Stimulated activated naive CD8-positive, alpha-beta T cell treated with anti-CD3 and anti-CD28 coated beads, Interleukin-15, Interleukin-2, amounts not matched to agents 100 ng/mL and 50 ng/mL, for 24 hours (primary cell): ENCODE data around the gene KLHL21.
"Not testable (repeated sequence)": the region's sequence is repeated elsewhere in the genome, so short reads cannot be mapped to it uniquely, and the experiment has no call there.

Source experiments
- H3K27ac Mint-ChIP-seq: one replicate; pipeline ENCODE4 v1.8.0; 2021; ENCODE audit warnings: mild to moderate bottlenecking, mixed read lengths
- H3K27me3 Mint-ChIP-seq: one replicate; pipeline ENCODE4 v1.8.0; 2021; ENCODE audit warnings: mixed read lengths
- H3K36me3 Mint-ChIP-seq: one replicate; pipeline ENCODE4 v1.8.0; 2021; ENCODE audit warnings: low read depth, mixed read lengths
- H3K4me1 Mint-ChIP-seq: one replicate; pipeline ENCODE4 v1.8.0; 2021; ENCODE audit warnings: low read depth, mixed read lengths
- H3K4me3 Mint-ChIP-seq: one replicate; pipeline ENCODE4 v1.8.0; 2021; ENCODE audit warnings: mild to moderate bottlenecking, mixed read lengths
- H3K9me3 Mint-ChIP-seq: one replicate; pipeline ENCODE4 v1.8.0; 2021; ENCODE audit warnings: mixed read lengths

KLHL21 gene

DNA sequence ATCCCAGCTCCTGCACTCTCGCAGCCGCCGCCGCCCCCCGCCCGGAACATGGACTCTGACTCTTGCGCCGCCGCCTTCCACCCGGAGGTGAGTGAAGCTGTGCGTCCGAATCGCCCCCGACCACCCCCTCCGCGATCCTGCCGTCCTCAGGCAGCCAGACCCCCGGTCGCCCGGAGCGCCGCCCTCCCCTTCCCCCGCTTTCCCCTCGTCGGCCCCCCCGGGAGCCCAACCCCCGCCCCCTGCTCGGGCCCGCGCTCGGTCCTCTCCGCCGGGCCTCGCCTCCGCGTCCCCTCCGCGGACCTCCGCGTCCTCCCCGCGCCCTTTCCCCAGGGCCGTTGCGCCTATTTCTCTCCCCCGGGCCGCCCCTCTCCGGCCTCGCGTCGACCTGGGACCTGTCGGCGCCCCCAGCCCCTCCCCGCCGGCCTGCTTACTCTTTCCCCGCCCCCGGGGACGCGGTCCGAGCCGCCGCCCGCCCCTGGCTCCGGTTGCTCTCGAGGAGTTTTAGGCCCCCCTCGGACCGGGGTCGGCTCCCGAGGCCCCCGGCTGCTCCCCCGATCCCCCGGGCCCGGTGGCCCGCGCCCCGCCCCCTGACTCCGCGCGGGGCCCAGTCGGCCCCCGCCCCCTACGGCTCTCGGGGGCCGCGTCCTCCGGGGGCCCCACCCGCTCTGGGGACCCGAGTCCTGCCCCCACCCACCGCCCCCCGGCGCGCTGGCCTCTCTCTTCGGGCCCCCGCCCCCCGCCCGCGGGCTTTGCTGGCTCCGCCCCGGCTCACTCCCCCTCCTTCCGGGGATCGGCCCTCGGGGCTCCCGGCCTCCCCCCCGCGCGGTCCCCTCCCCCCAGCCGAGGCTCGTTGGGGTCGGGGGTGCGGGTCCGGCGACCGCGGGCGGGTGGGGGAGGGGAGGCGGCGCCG, 11.6 kb upstream of the KLHL21 start:
- Mint-ChIP-seq H3K9me3 (no peaks in the 10 kb centered on the region), H3K4me3 (peak overlapping the region; percentile 60), H3K36me3 (peaks cover 10% of the 10 kb centered on the region), H3K4me1 (peaks cover 18% of the 10 kb centered on the region), H3K27ac (no peak overlapping the region), H3K27me3 (no peaks in the 10 kb centered on the region)

DNA sequence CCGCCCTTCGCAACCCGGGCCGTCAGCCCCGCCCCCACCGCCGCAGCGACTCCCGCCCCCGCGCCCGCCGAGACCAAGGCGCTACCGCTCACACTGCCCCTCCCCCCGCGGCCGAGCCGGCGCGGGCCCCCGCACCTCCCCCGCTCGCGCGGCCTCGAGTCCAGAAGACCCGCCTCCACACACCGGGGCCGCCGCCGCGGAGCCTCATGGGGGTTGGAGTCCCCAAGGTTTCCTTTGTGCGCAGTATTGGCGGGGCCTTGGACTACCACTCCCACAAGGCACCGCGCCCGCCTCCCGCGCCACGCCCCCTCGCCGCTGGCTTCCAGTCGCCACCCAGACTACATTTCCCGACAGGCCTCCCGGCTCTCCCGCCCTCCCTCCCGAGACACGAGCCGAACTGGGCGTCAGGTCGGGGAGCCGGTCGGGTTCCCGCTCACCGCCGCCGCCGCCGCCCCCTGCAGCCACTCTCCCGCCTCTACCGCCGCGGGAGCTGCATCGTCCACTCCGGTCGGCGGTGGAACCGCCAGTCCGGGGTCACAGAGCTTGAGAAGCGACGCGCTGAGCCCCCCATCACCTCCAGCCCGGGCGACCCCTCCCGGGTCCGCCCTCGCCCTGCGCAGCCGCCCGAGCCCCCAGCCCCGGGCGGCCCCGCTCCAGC, 10.8 kb upstream of the KLHL21 start, which contains the start of gene PHF13:
Gene PHF13, plus strand, starts transcription at position 371 of the 658 bp plus-strand sequence. CDS start 336 bp downstream, outside the sequence.
- peaks cover 4% of the 10 kb centered on the region for H3K36me3 Mint-ChIP-seq
- H3K27me3 Mint-ChIP-seq: no peaks in the 10 kb centered on the region
- H3K9me3 Mint-ChIP-seq: no peaks in the 10 kb centered on the region
- H3K27ac Mint-ChIP-seq: peak within 1 kb of the TSS; percentile 86
- peaks cover 18% of the 10 kb centered on the region for H3K4me1 Mint-ChIP-seq
- peak within 1 kb of the TSS; percentile 91 for H3K4me3 Mint-ChIP-seq

DNA sequence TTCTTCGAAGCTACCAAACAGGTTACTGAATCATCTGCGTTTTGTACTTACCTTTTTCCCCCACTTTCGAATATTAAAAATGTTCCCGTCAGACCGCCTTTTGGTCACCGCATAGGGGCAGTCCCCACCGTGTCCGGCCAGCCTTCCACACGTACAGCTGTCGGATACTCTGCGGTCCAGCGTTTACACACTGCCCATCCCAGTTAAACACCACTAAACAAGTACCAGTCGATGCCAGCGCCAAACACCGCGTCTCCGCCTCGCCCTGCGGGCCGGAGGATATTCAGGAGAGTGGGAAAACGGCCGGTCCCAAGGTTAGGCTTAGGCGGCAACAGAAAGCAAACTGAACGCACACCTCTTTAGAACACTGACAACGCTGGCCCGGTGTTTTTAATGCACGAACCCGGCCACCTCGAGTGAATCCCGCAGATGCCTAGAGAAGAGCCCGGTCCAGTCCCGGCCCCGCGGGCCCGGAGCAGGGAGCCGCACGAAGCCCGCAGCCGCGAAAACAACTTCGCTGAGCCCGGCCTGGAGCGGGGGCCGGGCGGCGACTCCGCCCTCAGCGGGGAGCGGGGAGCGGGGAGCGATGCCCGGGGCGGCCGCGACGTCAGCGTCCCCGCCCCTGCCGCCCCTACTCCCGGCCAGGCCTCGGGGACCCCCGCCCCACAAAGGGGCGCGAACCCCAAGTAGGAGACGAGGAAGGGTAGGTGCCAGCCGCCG, 10.1 kb upstream of the KLHL21 start:
- Mint-ChIP-seq H3K27me3 (no peaks in the 10 kb centered on the region), H3K4me1 (peaks cover 18% of the 10 kb centered on the region), H3K36me3 (peaks cover 4% of the 10 kb centered on the region), H3K27ac (peak overlapping the region; percentile 86), H3K4me3 (peak overlapping the region; percentile 91), H3K9me3 (no peaks in the 10 kb centered on the region)

DNA sequence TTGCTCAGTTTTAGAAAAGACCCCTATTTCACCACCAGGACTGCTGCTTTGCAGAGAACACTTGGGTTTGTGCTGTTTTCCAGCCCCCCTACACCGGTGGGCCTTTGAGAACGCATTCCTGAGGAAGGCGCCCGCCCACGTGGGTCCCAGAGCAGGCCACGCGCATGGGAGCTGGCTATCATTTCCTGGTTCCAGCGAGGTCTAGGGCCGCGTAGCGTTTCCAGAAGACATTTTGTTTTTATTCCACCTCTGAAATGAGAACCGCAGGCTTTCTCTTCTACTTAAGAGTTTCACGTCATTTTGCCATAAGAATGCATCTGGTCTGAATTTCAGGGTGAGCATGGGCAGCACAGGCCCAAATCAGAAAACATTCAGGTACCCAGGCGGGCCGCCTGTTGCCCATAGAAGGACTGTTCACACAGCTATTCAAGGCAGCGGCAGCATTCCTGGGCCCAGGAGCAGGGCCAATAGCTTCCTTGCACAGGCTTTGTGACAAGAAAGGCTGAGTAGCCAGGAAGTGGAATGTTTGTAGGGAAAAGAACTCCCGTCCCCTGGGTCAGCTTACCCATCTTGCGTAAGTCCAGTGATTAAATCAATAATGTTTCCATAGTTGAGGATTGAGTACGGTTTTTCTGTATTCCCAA, 1.4 kb upstream of the KLHL21 start:
- Mint-ChIP-seq H3K27me3 (no peaks in the 10 kb centered on the region), H3K4me1 (peaks cover 29% of the 10 kb centered on the region), H3K36me3 (peaks cover 16% of the 10 kb centered on the region), H3K9me3 (no peaks in the 10 kb centered on the region), H3K4me3 (peak overlapping the region; percentile 80), H3K27ac (peak overlapping the region; percentile 93)

DNA sequence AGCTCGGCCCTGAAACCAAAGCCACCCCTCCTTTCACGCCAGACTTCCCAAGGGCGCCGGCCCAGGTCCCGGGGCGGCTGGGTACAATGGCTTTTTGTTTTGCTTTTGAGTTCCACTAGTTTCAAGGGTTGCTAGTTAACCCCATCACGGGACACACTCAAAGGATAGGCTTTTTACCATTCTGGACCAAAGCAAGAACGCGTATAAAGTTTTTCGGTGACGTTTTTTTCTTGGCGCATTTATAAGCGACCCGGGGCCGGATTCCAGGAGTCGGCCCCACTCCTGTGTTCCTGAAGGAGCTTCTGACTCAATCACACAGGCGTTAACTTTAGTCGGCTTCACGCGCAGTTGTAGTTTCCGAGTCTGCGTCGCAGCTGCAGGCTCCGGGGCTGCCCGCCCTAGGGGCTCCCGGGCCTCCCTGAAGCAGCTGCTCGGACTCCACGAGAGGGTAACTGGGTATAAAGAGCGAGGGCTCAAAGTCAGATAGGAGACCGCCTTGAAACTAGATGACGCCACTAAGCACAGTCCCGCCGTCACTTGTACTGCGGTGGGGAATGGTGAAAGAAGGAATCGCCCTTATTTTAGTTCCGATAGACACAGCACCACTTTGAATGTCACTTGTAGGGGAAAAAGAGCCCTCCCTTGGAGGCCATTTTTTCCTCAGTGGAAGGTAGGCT, 707 bp upstream of the KLHL21 start:
- no peaks in the 10 kb centered on the region for H3K27me3 Mint-ChIP-seq
- H3K27ac Mint-ChIP-seq: peak overlapping the region; percentile 93
- peak overlapping the region; percentile 80 for H3K4me3 Mint-ChIP-seq
- peaks cover 35% of the 10 kb centered on the region for H3K4me1 Mint-ChIP-seq
- no peaks in the 10 kb centered on the region for H3K9me3 Mint-ChIP-seq
- H3K36me3 Mint-ChIP-seq: peaks cover 21% of the 10 kb centered on the region

DNA sequence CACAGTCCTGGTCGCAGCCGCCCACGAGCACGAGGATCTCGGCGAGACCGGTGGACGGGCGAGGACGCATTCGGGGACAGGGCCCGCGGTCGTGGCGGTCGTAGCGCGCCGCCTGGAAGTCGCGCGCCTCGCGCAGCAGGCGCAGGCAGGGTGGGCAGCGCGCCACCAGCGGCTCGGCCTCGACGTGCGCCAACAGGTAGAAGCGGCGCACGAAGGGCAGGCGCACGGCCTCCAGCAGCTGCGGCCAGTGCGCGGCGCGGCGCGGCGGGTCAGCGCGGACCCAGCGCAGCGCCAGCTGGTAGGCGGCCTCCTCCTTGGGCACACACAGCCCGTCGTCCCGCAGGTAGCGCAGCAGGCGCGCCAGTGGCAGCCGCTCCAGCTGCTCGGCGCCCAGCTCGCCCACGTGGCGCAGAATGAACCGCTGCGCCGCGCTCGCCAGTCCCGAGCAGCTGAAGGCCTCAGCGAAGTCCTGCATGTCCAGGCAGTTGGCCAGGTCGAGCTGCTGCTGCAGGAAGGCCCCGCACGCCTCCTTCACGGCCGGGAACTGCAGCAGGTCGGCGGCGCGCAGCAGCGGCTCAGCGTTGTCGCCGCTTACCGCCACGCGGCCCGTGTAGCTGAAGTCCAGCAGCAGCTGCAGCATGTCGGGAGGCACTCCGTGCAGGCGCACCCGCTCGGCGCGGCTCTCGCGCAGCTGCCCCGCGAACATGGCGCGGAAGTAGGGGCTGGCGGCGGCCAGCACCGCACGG, 573 bp downstream of the KLHL21 start:
- no peaks in the 10 kb centered on the region for H3K27me3 Mint-ChIP-seq
- peak overlapping the region; percentile 93 for H3K27ac Mint-ChIP-seq
- H3K9me3 Mint-ChIP-seq: no peaks in the 10 kb centered on the region
- H3K4me1 Mint-ChIP-seq: peaks cover 45% of the 10 kb centered on the region
- peaks cover 32% of the 10 kb centered on the region for H3K36me3 Mint-ChIP-seq
- H3K4me3 Mint-ChIP-seq: peak overlapping the region; percentile 95

DNA sequence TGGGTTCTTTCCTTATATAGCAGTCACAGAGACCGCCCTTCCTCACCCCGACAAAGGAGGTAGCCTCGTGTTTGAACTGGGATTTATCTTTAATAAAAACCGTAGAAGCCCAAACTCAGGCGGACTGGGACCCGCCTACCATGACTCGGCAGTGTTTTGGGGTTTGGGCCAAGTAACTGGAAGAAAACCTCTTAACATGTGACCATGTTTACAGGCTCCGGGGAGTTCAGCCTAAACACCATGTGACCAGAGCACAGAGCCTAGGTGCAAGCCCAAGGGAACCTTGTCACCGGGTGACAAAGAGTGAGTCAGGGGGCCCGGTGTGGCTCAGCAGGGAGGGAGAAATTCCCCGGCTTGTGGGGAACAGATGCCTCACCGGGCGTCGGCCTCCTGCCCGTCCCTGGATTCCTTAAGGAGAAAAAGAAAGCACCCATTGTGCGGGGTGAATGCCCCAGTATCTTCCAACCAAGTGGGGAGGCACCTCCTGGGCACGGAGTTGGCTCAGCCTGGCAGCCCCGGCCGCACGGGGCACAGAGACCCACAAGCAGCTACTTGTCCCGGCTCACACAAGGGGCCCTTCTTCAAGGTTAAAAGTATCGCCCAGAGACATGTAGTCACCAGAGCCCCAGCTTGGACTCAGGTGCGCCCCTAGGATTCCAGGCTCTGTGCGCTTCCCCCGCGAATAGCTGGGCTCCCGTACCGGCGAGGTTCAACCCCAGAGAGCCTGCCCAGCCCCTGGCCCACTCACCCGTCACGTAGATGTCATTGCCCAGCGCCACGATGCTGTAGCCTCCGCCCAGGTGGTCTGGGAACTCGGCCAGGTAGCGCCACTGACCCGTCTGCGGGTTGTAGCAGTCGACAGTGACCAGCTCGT, 1.4 kb downstream of the KLHL21 start:
- H3K36me3 Mint-ChIP-seq: peaks cover 38% of the 10 kb centered on the region
- peak overlapping the region; percentile 95 for H3K4me3 Mint-ChIP-seq
- peaks cover 53% of the 10 kb centered on the region for H3K4me1 Mint-ChIP-seq
- peak overlapping the region; percentile 93 for H3K27ac Mint-ChIP-seq
- no peaks in the 10 kb centered on the region for H3K27me3 Mint-ChIP-seq
- no peaks in the 10 kb centered on the region for H3K9me3 Mint-ChIP-seq

DNA sequence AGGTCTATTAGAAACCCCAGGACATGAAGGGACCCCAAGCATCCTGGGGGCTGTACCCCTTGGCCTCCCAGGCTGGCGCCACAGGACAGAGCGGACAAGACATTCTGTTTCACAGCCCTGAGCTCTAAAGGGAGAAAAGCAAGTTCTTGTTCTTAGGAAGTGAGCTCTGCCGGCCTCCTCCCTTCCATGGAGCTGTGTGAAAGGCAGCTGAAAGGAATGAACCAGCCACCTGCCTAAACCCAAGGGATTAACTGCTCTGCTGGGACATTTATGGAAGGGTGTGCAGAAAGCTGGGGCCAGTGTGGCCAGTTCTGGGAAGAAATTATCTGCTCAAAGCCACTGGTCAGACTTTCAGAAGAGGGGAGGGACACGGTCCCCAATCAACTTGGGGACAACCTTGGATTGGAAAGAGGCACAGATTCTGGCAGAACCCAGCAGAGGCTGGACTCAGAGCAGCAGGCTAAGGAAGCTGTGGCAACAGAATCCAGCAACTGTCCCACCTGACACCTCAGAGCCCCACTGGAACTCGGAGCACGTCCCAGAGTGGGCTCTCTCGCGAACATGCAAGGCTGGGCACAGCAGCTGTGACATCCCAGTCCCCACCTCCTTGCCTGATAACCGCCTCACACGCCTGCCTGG, 2.1 kb downstream of the KLHL21 start:
- H3K4me1 Mint-ChIP-seq: peaks cover 58% of the 10 kb centered on the region
- peak overlapping the region; percentile 95 for H3K4me3 Mint-ChIP-seq
- H3K9me3 Mint-ChIP-seq: no peaks in the 10 kb centered on the region
- H3K27ac Mint-ChIP-seq: peak overlapping the region; percentile 93
- no peaks in the 10 kb centered on the region for H3K27me3 Mint-ChIP-seq
- peaks cover 45% of the 10 kb centered on the region for H3K36me3 Mint-ChIP-seq

DNA sequence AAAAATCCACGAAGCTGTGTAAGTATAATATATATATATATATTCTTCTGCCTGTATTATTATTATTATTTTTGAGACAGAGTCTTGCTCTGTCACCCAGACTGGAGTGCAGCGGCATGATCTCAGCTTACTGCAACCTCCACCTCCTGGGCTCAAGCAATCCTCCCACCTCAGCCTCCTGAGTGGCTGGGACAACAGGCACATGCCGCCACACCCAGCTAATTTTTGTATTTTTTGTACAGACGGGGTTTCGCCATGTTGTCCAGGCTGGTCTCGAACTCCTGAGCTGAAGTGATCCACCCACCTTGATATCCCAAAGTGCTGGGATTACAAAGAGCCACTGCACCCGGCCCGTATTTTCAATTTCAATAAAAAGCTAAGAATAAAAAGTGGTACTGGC, 2.7 kb downstream of the KLHL21 start:
- not testable (repeated sequence) for H3K27me3 Mint-ChIP-seq, H3K9me3 Mint-ChIP-seq
- H3K4me1 Mint-ChIP-seq: peaks cover 58% of the 10 kb centered on the region

DNA sequence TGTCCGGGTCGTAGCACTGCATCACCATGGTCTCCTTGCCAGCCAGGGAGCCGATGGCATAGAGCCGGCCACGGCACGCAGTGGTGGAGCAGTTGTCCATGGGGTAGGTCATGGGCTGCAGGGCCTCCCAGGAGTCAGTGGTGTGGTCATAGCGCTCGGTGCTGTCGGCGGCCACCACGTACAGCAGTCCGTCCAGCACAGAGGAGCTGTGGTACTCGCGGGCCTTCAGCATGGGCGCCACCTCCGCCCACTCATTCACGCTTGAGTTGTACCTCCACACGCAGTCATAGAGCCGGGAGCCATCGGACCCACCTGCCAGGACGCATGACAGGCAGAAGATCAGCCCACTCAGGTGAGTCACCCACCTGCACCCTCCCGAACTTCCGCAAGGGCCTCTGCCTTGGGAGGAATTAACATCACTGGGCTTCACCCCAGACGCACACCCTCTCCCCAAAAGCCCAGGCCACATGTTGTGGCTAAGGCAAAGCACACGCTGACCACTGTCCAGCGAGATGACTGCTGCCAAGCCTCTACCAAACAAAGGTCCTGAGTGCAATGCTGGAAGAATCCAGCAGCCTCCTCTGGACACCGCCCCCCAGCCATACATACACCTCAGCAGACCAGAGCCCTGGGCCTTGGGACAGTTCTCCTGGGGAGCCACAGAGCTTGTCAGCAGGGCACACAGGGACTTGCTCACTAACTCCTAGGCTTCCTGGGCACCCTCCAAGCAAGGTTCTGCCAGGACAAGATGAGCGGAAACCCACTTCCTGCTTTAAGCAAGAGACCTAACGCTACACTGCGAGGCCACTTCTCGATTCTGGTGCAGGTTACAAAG, 3.3 kb downstream of the KLHL21 start:
- Mint-ChIP-seq H3K4me1 (peaks cover 56% of the 10 kb centered on the region), H3K9me3 (no peaks in the 10 kb centered on the region), H3K36me3 (peaks cover 53% of the 10 kb centered on the region), H3K27me3 (no peaks in the 10 kb centered on the region), H3K4me3 (peak overlapping the region; percentile 95), H3K27ac (peak overlapping the region; percentile 93)

More for the DNA sequence above, 2.7 kb downstream of the KLHL21 start:
- Mint-ChIP-seq H3K27ac (peak overlapping the region; percentile 93), H3K4me3 (peak overlapping the region; percentile 95), H3K36me3 (peaks cover 50% of the 10 kb centered on the region)

DNA sequence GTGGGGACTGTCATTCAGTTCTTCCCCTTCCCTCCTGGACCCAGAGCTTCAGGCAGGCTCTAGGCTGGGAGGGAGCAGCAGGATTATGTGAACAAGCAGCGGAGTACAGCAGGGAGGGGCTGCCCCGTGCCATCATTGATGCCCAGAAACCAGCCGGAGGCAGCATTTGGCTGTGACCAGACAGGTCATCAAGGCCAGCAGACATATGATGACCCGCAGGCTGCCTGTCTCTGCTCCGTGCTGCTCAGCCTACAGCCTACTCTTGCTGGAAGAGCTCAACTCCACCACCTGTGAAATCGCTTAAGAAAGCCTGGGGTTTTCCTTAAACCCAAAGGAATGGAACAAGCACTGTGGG, 4.9 kb downstream of the KLHL21 start:
- Mint-ChIP-seq H3K36me3 (peaks cover 58% of the 10 kb centered on the region), H3K4me1 (peaks cover 50% of the 10 kb centered on the region), H3K27me3 (no peaks in the 10 kb centered on the region), H3K27ac (no peak overlapping the region), H3K9me3 (no peaks in the 10 kb centered on the region), H3K4me3 (no peak overlapping the region)
